Lower leg skin (tissue), 3 donors: ENCODE results near the gene OR2T10.

Source experiments
- POLR2A ChIP-seq, 2 donors: fragments of 450-650 bp; IDR thresholded peaks; one replicate each; pipeline ENCODE4 v1.6.1; 2016 to 2017; ENCODE audit warnings: antibody characterized with exemption in 2 of 2, mild to moderate bottlenecking in 1 of 2, moderate library complexity in 1 of 2
- TF ChIP-seq, protein P1 (sequence below), 3 donors: fragments of 450-650 bp; IDR thresholded peaks; one replicate each; pipeline ENCODE4 v1.5.1; 2016; ENCODE audit warnings: antibody characterized with exemption in 3 of 3, mild to moderate bottlenecking in 3 of 3, moderate library complexity in 2 of 3

DNA sequence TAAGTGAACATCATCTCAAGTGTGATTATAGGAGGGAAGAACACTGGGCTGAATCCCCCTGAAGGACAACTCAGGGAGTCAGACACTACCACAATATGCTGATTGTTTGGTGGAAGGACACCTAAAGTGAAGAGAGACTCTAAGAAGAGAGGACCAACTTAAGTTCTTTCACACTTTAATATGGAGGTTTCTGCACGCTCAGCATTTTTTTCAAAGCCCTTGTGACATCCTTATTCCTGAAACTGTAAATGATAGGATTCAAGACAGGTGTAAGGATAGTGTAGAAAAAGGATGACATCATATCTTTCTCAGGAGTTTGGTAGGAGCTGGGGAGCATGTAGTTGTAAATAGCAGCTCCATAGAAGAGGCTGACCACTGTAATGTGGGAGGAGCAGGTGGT lies 4.8 kb downstream of the OR2T10 start:
- no peak for TF ChIP-seq POLR2A (IDR thresholded peaks at IDR 0.05)
- TF ChIP-seq, protein P1, sequence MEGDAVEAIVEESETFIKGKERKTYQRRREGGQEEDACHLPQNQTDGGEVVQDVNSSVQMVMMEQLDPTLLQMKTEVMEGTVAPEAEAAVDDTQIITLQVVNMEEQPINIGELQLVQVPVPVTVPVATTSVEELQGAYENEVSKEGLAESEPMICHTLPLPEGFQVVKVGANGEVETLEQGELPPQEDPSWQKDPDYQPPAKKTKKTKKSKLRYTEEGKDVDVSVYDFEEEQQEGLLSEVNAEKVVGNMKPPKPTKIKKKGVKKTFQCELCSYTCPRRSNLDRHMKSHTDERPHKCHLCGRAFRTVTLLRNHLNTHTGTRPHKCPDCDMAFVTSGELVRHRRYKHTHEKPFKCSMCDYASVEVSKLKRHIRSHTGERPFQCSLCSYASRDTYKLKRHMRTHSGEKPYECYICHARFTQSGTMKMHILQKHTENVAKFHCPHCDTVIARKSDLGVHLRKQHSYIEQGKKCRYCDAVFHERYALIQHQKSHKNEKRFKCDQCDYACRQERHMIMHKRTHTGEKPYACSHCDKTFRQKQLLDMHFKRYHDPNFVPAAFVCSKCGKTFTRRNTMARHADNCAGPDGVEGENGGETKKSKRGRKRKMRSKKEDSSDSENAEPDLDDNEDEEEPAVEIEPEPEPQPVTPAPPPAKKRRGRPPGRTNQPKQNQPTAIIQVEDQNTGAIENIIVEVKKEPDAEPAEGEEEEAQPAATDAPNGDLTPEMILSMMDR (IDR thresholded peaks at IDR 0.05), result no peak
